Esophagus muscularis mucosa (tissue), 4 donors: ENCODE measurements around the gene PDIA6. TPM values are rescaled to one million over a fixed set of nuclear protein-coding genes. Genes with fewer than 3 reads are reported as not detected.

ENCODE experiments used
- DNase-seq: peaks from one replicate; pipeline ENCODE4 v3.0.0-alpha.2; 2017; ENCODE audit errors: extremely low spot score
- H3K27ac ChIP-seq, 4 donors: fragments of 200-600 bp; sonication (generic); replicated peaks in 1 of 4; 1 replicate in 3 of 4; 2 replicates in 1 of 4; pipeline ENCODE4 v1.5.1; 2016 to 2019; ENCODE audit warnings: mild to moderate bottlenecking in 1 of 4
- H3K27me3 ChIP-seq, 4 donors: fragments of 200-600 bp; sonication (generic); one replicate each; pipeline versions ENCODE4 v1.5.1 to v1.6.0; 2016 to 2019
- H3K36me3 ChIP-seq, 4 donors: fragments of 200-600 bp; sonication (generic); one replicate each; pipeline ENCODE4 v1.5.1; 2016 to 2019
- H3K4me1 ChIP-seq, 4 donors: fragments of 200-600 bp; sonication (generic); one replicate each; pipeline ENCODE4 v1.5.1; 2016 to 2019
- H3K4me3 ChIP-seq, 4 donors: fragments of 200-600 bp; sonication (generic); 1 replicate in 2 of 4; 2 replicates in 2 of 4; pipeline ENCODE4 v1.5.1; 2016 to 2019; ENCODE audit warnings: mild to moderate bottlenecking in 4 of 4, moderate library complexity in 1 of 4
- H3K9me3 ChIP-seq, 4 donors: fragments of 200-600 bp; sonication (generic); 1 replicate in 3 of 4; 2 replicates in 1 of 4; pipeline ENCODE4 v1.5.1; 2016 to 2019
- CTCF ChIP-seq, 3 experiments: fragments of 200-600 bp in 2 of 3; fragments of 450-650 bp in 1 of 3; sonication (generic) in 2 of 3; IDR thresholded peaks; one replicate each; pipeline ENCODE4 v1.5.1; 2017 to 2019; ENCODE audit warnings: antibody characterized with exemption in 3 of 3, mild to moderate bottlenecking in 2 of 3, moderate library complexity in 1 of 3
- EP300 ChIP-seq: sonication (generic); formaldehyde crosslinking; IDR thresholded peaks from one replicate; pipeline ENCODE4 v1.6.1; 2017; ENCODE audit warnings: antibody characterized with exemption
- POLR2A ChIP-seq: fragments of 450-650 bp; IDR thresholded peaks from one replicate; pipeline ENCODE4 v1.6.1; 2017; ENCODE audit warnings: antibody characterized with exemption, moderate library complexity, mild to moderate bottlenecking, low read depth
- POLR2AphosphoS5 ChIP-seq, 2 donors: sonication (generic); formaldehyde crosslinking; IDR thresholded peaks; one replicate each; pipeline ENCODE4 v1.6.1; 2017; ENCODE audit warnings: antibody characterized with exemption in 2 of 2
- WGBS: methylation state at CpG from one replicate; pipeline ENCODE4 v1.1.5; 2018; 5-methylcytosine and 5-hydroxymethylcytosine counted together
- intact Hi-C: fragments of 100-400 bp; cut with DNase I; formaldehyde crosslinking; loops from one replicate; pipeline ENCODE4 v1.15.1; 2023
- total RNA-seq, 4 donors: library from RNA; depleted of rRNA; stranded (reverse); fragments of >200 nt; gene quantifications; one replicate each; pipeline versions ENCODE4 v1.1.0 to v1.2.1, GENCODE V29; 2016

Gene PDIA6
- total RNA-seq, 4 donors from 2014 or later: 64.8 to 99.7 (median 85.3) TPM

- Histone ChIP-seq H3K36me3 (peaks cover 82 to 100% (median 97%) of the 10 kb centered on the region in 4 donors), H3K9me3 (no peaks in the 10 kb centered on the region)
- DNase-seq: no peak
Measured at GRCh38 chr2:10787176-10787968, 25.2 kb downstream of the PDIA6 start.

GRCh38 chr2:10786240-10786982, 26.2 kb downstream of the PDIA6 start:
- TF ChIP-seq EP300 (no peak), POLR2AphosphoS5 (IDR thresholded peaks at IDR 0.05) (no peak), POLR2A (no peak), CTCF (IDR thresholded peaks at IDR 0.05) (no peak)

More at GRCh38 chr2:10787176-10787968, 25.2 kb downstream of the PDIA6 start:
- Histone ChIP-seq H3K4me3 (no peak overlapping the region), H3K27me3 (no peaks in the 10 kb centered on the region), H3K4me1 (peaks cover 0 to 3% (median 0%) of the 10 kb centered on the region in 4 donors), H3K27ac (no peak overlapping the region)
- TF ChIP-seq EP300: no peak
- TF ChIP-seq POLR2A: no peak
- no peak for TF ChIP-seq POLR2AphosphoS5 (IDR thresholded peaks at IDR 0.05)
- no peak for TF ChIP-seq CTCF (IDR thresholded peaks at IDR 0.05)
- 89% methylated on average over 20 of the region's 20 CpGs for WGBS
- intact Hi-C loops: no loop called here

GRCh38 chr2:10785260-10785659, 27.3 kb downstream of the PDIA6 start:
- intact Hi-C loops: no loop called here
- Histone ChIP-seq H3K4me1 (no peaks in the 10 kb centered on the region), H3K4me3 (no peak overlapping the region), H3K9me3 (no peaks in the 10 kb centered on the region), H3K27me3 (no peaks in the 10 kb centered on the region), H3K36me3 (peaks cover 84 to 100% (median 97%) of the 10 kb centered on the region in 4 donors), H3K27ac (no peak overlapping the region)
- WGBS: 88% methylated on average over 5 of the region's 5 CpGs
- TF ChIP-seq POLR2A (no peak), CTCF (IDR thresholded peaks at IDR 0.05) (no peak), POLR2AphosphoS5 (IDR thresholded peaks at IDR 0.05) (no peak), EP300 (no peak)
- no peak for DNase-seq

More at GRCh38 chr2:10786240-10786982, 26.2 kb downstream of the PDIA6 start:
- WGBS: 95% methylated on average over 10 of the region's 12 CpGs
- intact Hi-C loops: no loop called here
- Histone ChIP-seq H3K4me1 (no peaks in the 10 kb centered on the region), H3K9me3 (no peaks in the 10 kb centered on the region), H3K36me3 (peaks cover 81 to 100% (median 97%) of the 10 kb centered on the region in 4 donors), H3K4me3 (no peak overlapping the region), H3K27me3 (no peaks in the 10 kb centered on the region), H3K27ac (no peak overlapping the region)
- no peak for DNase-seq

GRCh38 chr2:10784719-10785118, 27.9 kb downstream of the PDIA6 start:
- DNase-seq: no peak
- no peak for TF ChIP-seq POLR2AphosphoS5 (IDR thresholded peaks at IDR 0.05)
- no peak for TF ChIP-seq CTCF (IDR thresholded peaks at IDR 0.05)
- no peak for TF ChIP-seq POLR2A
- no peak for TF ChIP-seq EP300
- WGBS: 86% methylated on average over 9 of the region's 9 CpGs
- no peaks in the 10 kb centered on the region for H3K9me3 ChIP-seq
- intact Hi-C loops: no loop called here
- no peaks in the 10 kb centered on the region for H3K27me3 ChIP-seq
- H3K27ac ChIP-seq: no peak overlapping the region
- peaks cover 85 to 100% (median 97%) of the 10 kb centered on the region in 4 donors for H3K36me3 ChIP-seq
- H3K4me3 ChIP-seq: no peak overlapping the region
- no peaks in the 10 kb centered on the region for H3K4me1 ChIP-seq
